IMR-90 (cell line): Measurements from ENCODE around the gene ZNF318. TPM values are rescaled to one million over a fixed set of nuclear protein-coding genes. Genes with fewer than 3 reads are reported as not detected.
A peak's percentile ranks its signal among the peaks of the same experiment; 100 is the strongest.

Source experiments
- ATAC-seq: fragments of 200-7000 bp; cut with Tn5 transposase; 2 replicates; pipeline ENCODE4 v1.9.1; 2020; ENCODE audit warnings: low read depth, mild to moderate bottlenecking, moderate library complexity
- BruUV-seq: library from RNA; stranded (reverse); fragments of 400-500 nt; replicated peaks from 2 replicates; lab custom pipeline; 2021; lab: Mats Ljungman, UMichigan
- CTCF ChIA-PET: fragments of 300-600 bp; formaldehyde crosslinking; extraction: SDS; loops from one replicate; lab custom pipeline; 2021; ENCODE audit warnings: antibody characterized with exemption; lab: Yijun Ruan, JAX
- POLR2A ChIA-PET: fragments of 300-600 bp; sonication (Branson Sonifier 250); formaldehyde crosslinking; loops from one replicate; lab custom pipeline; 2022; ENCODE audit warnings: antibody characterized with exemption; ENCODE audit not compliant: unreplicated experiment; lab: Charles Lee
- DNase-seq: peaks from one replicate; pipeline ENCODE4 v3.0.0; 2013
- H2AFZ ChIP-seq: replicated peaks from 2 replicates; pipeline ENCODE3; 2013; ENCODE audit warnings: low read length, mild to moderate bottlenecking; ENCODE audit not compliant: poor library complexity
- H2AK5ac ChIP-seq: 2 replicates; pipeline ENCODE4 v1.6.1; 2013; ENCODE audit warnings: low read depth, low read length, inconsistent platforms
- H2AK9ac ChIP-seq: replicated peaks from 2 replicates; pipeline ENCODE3; 2013; ENCODE audit warnings: mild to moderate bottlenecking, low read depth, low read length, moderate library complexity; ENCODE audit not compliant: poor library complexity
- H2BK120ac ChIP-seq: 2 replicates; pipeline ENCODE4 v1.6.1; 2013; ENCODE audit warnings: low read depth, low read length, inconsistent platforms
- H2BK15ac ChIP-seq: 3 replicates; pipeline ENCODE4 v1.6.1; 2013; ENCODE audit warnings: low read depth, low read length, inconsistent platforms
- H2BK20ac ChIP-seq: 2 replicates; pipeline ENCODE4 v1.6.1; 2013; ENCODE audit warnings: low read depth, mild to moderate bottlenecking, inconsistent platforms, low read length, moderate library complexity
- H2BK5ac ChIP-seq: 2 replicates; pipeline ENCODE4 v1.6.1; 2013; ENCODE audit warnings: mild to moderate bottlenecking, low read depth, low read length, inconsistent platforms; ENCODE audit not compliant: poor library complexity, severe bottlenecking
- H3K14ac ChIP-seq: replicated peaks from 2 replicates; pipeline ENCODE4 v1.6.1; 2013; ENCODE audit warnings: low read depth, low read length, inconsistent platforms
- H3K18ac ChIP-seq: 2 replicates; pipeline ENCODE4 v1.6.1; 2013; ENCODE audit warnings: low read depth, low read length, control low read depth
- H3K23ac ChIP-seq: 2 replicates; pipeline ENCODE4 v1.6.1; 2013; ENCODE audit warnings: low read depth, low read length, inconsistent platforms
- H3K27ac ChIP-seq: 2 replicates; pipeline ENCODE4 v1.5.1; 2013; ENCODE audit warnings: mild to moderate bottlenecking, control low read depth, low read length; ENCODE audit not compliant: insufficient read depth
- H3K27me3 ChIP-seq: 2 replicates; pipeline ENCODE4 v1.6.1; 2013; ENCODE audit warnings: low read length; ENCODE audit not compliant: control insufficient read depth, insufficient read depth
- H3K36me3 ChIP-seq: 2 replicates; pipeline ENCODE4 v1.6.1; 2013; ENCODE audit warnings: low read length, mixed read lengths; ENCODE audit not compliant: control insufficient read depth, insufficient read depth
- H3K4ac ChIP-seq: 2 replicates; pipeline ENCODE4 v1.6.1; 2013; ENCODE audit warnings: low read depth, low read length, inconsistent platforms
- H3K4me1 ChIP-seq: 2 replicates; pipeline ENCODE4 v1.6.1; 2013; ENCODE audit warnings: low read length, mixed read lengths; ENCODE audit not compliant: control insufficient read depth, insufficient read depth
- H3K4me2 ChIP-seq: 2 replicates; pipeline ENCODE4 v1.6.1; 2013; ENCODE audit warnings: low read depth, mild to moderate bottlenecking, control low read depth, low read length, moderate library complexity
- H3K4me3 ChIP-seq: 2 replicates; pipeline ENCODE4 v1.5.1; 2013; ENCODE audit warnings: low read depth, mild to moderate bottlenecking, control low read depth, low read length, moderate library complexity; ENCODE audit not compliant: insufficient read depth
- H3K56ac ChIP-seq: 2 replicates; pipeline ENCODE4 v1.6.1; 2013; ENCODE audit warnings: low read length, inconsistent platforms; ENCODE audit not compliant: insufficient read depth; ENCODE audit errors: extremely low read depth
- H3K79me1 ChIP-seq, 2 experiments: 2 replicates each; pipeline ENCODE4 v1.6.1; 2013; ENCODE audit warnings: low read length in 2 of 2, inconsistent platforms in 1 of 2, low read depth in 1 of 2
- H3K9ac ChIP-seq: 2 replicates; pipeline ENCODE4 v1.6.1; 2013; ENCODE audit warnings: low read depth, low read length, control low read depth
- H3K9me1 ChIP-seq: 2 replicates; pipeline ENCODE4 v1.6.1; 2013; ENCODE audit warnings: low read length, inconsistent platforms; ENCODE audit not compliant: insufficient read depth
- H3K9me3 ChIP-seq: 2 replicates; pipeline ENCODE4 v1.6.1; 2013; ENCODE audit warnings: low read length; ENCODE audit not compliant: control insufficient read depth, insufficient read depth
- H4K20me1 ChIP-seq: 2 replicates; pipeline ENCODE4 v1.6.1; 2013; ENCODE audit warnings: low read length, inconsistent platforms; ENCODE audit not compliant: insufficient read depth
- H4K5ac ChIP-seq: 2 replicates; pipeline ENCODE4 v1.6.1; 2013; ENCODE audit warnings: mild to moderate bottlenecking, low read depth, low read length, control low read depth
- H4K8ac ChIP-seq, 2 experiments: 2 replicates each; pipeline ENCODE4 v1.6.1; 2013; ENCODE audit warnings: low read depth in 2 of 2, low read length in 2 of 2, control low read depth in 1 of 2, inconsistent platforms in 1 of 2
- H4K91ac ChIP-seq: 2 replicates; pipeline ENCODE4 v1.6.1; 2013; ENCODE audit warnings: low read depth, low read length, inconsistent platforms; ENCODE audit not compliant: insufficient read depth
- CEBPB ChIP-seq: IDR thresholded peaks from 2 replicates; pipeline ENCODE4 v1.6.1; 2012; ENCODE audit warnings: low read depth, low read length, improper control_type of control experiment
- NFE2L2 ChIP-seq: fragments of 150-350 bp; IDR thresholded peaks from 2 replicates; pipeline ENCODE4 v1.6.1; 2016; ENCODE audit warnings: low read depth, mild to moderate bottlenecking, low read length
- dilution Hi-C: fragments of 300-500 bp; cut with HindIII; formaldehyde crosslinking; loops from one replicate; pipeline ENCODE4 v1.14.3; 2018; ENCODE audit warnings: low sequenced_read_pairs; ENCODE audit not compliant: unreplicated experiment
- in situ Hi-C: fragments of 300-500 bp; cut with MboI; formaldehyde crosslinking; loops from 3 replicates; pipeline ENCODE4 v1.14.3; 2019; ENCODE audit warnings: low sequenced_read_pairs, inconsistent platforms, mixed read lengths
- intact Hi-C: fragments of 100-400 bp; cut with micrococcal nuclease; formaldehyde crosslinking; loops from 2 replicates; pipeline ENCODE4 v1.10.0; 2022
- polyA plus RNA-seq, 3 experiments: library from polyadenylated mRNA; depleted of rRNA; stranded (reverse); fragments of >200 nt; gene quantifications; 2 replicates each; pipeline ENCODE4 v1.2.3, GENCODE V29; 2012; ENCODE audit warnings: low replicate concordance in 1 of 3
- total RNA-seq: library from RNA; depleted of rRNA; stranded (reverse); fragments of >200 nt; gene quantifications from 2 replicates; pipeline ENCODE4 v1.2.3, GENCODE V29; 2012

Gene ZNF318
- total and polyA plus RNA-seq, 2 of the 4 experiments (the other 2 are of a cell fraction) = 5.7 to 6.6 TPM

DNA sequence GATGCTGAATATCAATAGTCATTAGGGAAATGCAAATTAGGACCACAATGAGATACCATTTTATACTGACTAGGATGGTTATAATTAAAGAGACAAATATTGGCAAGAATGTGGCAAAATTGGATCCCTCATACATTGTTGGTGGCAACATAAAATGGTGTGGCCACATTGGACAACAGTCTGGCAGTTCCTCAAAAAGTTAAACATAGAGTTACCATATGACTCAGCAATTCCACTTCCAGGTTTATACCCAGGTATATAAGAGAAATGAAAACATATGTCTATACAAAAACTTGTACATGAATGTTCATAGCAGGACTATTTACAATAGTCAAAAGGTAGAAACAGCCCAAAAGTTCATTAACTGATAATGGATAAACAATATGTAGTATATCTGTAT lies 58.8 kb downstream of the ZNF318 start:
- intact Hi-C loops = no loop called here
- no peaks in the 10 kb centered on the region; the same call in 1 of the 2 replicates for H4K20me1 ChIP-seq
- no peak overlapping the region for H2AK9ac ChIP-seq
- no peak overlapping the region for H3K14ac ChIP-seq
- POLR2A ChIA-PET = interaction anchor here (0.6 kb wide), 1 partner anchor 29 kb away, joined by 5 read pairs; no protein-coding TSS in a partner anchor
- H3K9ac ChIP-seq = no peak overlapping the region
- H4K8ac ChIP-seq = no peak overlapping the region
- no peaks in the 10 kb centered on the region; the same call in 1 of the 2 replicates for H3K4me1 ChIP-seq
- no peak overlapping the region for H2BK15ac ChIP-seq
- no peak overlapping the region for H2AFZ ChIP-seq
- H3K4me3 ChIP-seq = no peak overlapping the region
- H2BK5ac ChIP-seq = no peak overlapping the region
- in situ Hi-C loops = no loop called here
- no peaks in the 10 kb centered on the region for H3K79me1 ChIP-seq
- dilution Hi-C loops = no loop called here
- TF ChIP-seq CEBPB (no peak), NFE2L2 (peak; percentile 42; the same call in 1 of the 2 replicates)
- ATAC-seq (no peak), DNase-seq (no peak)
- H3K27ac ChIP-seq = no peak overlapping the region
- no peaks in the 10 kb centered on the region for H3K9me1 ChIP-seq
- H3K18ac ChIP-seq = no peak overlapping the region
- no peaks in the 10 kb centered on the region for H3K9me3 ChIP-seq
- peaks cover 39% of the 10 kb centered on the region for H3K27me3 ChIP-seq
- no TSS peak for BruUV-seq
- no peaks in the 10 kb centered on the region for H3K36me3 ChIP-seq
- no peak overlapping the region for H4K91ac ChIP-seq
- no peak overlapping the region for H3K4ac ChIP-seq
- H3K23ac ChIP-seq = no peak overlapping the region
- H2AK5ac ChIP-seq = no peak overlapping the region
- no peak overlapping the region for H3K4me2 ChIP-seq
- no peak overlapping the region for H3K56ac ChIP-seq
- H4K5ac ChIP-seq = no peak overlapping the region
- no peak overlapping the region for H2BK20ac ChIP-seq
- H2BK120ac ChIP-seq = no peak overlapping the region
- CTCF ChIA-PET = no interaction called here
